HG02981 (cell line): ENCODE data around the gene SPEG.

Experiments used
- ATAC-seq: cut with Tn5 transposase; IDR thresholded peaks from one replicate; pipeline ENCODE4 v1.9.1; 2021; ENCODE audit warnings: mild to moderate bottlenecking, moderate library complexity; ENCODE audit not compliant: unreplicated experiment

Gene SPEG

DNA sequence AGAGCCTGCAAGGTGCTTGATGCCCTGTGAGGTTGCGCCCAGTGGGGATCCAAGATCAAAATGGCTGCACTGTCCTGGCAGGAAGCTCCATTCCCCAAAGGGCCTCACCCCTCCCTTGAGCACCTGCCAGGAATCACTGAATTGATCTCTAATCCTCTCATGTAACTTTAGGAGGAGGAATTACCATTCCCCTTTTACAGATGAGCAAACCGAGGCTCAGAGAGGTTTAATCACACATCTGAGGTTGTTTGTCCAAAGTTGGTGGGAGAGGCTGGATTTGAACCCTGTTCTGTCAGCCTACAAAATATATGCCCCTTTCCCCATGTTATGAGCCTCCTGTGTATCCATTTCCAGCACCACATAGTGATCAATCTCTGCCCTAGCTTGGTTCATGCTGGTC is 90.2 kb downstream of the SPEG start:
- ATAC-seq: no peak

GRCh38 chr2:219525533-219526232 is 91.0 kb downstream of the SPEG start:
- ATAC-seq: no peak

GRCh38 chr2:219526320-219527075 is 91.9 kb downstream of the SPEG start:
- no peak for ATAC-seq

GRCh38 chr2:219527076-219527394 is 92.4 kb downstream of the SPEG start:
- ATAC-seq: no peak

GRCh38 chr2:219527472-219527871 is 92.8 kb downstream of the SPEG start:
- ATAC-seq: no peak

DNA sequence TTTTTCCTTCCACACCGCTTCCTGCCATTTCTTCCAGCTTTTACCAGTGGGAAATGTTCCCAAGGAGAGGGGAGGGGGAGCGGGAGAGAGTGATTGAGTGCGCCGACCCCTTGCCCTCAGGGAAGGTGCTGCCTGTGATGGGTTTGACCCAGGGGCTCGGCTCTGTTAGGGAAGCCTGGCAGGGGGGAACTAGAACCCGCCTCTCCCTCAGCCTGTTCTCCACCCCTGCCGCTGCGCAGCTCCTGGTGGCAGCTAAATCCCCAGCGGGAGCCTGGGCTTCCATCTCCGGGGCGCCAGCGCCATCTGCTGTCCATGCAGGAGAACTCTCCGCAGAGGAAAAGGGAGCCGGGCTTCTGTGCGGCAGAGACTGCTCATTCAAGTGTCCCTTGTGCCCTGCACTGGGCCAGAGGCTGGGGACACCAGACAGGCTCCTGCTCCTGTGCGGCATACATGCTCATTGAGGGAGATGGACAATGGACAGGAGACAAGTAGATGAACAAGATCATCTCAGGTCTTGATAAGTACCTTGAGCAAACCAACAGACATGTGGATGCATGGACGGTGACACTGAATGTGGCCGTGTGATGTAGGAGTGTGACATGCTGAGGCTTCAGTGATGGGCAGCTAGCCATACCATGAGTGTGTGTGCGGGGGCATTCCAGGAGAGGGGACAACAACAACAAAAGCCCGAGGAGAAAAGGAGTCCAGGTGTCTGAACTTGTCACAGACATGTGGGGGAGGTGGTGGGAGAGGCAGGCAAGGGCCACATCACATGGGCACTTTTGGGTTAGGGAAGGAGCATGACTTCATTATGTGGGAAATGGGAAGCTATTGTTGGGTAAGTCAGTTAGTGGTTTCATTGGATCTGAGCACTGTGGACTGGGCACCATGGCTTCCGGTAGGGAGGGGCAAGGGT is 95.7 kb downstream of the SPEG start:
- peak; percentile 85 for ATAC-seq

GRCh38 chr2:219531639-219532377 is 97.2 kb downstream of the SPEG start:
- no peak for ATAC-seq

DNA sequence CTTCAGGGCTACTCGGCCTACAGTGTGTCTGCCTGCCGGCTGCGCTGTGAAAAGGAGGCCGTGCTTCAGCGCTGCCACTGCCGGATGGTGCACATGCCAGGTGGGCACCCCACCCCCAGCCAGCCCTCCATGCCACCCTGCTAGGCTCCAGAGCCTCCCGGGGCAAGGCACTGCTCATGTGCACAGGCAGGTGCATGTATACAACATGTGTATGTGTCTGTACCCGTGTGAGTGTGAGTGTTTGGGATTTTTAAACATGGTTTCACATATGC is 97.7 kb downstream of the SPEG start:
- no peak for ATAC-seq

GRCh38 chr2:219533930-219534661 is 99.5 kb downstream of the SPEG start:
- ATAC-seq: no peak

GRCh38 chr2:219536425-219536824 is 101.8 kb downstream of the SPEG start:
- ATAC-seq: no peak

DNA sequence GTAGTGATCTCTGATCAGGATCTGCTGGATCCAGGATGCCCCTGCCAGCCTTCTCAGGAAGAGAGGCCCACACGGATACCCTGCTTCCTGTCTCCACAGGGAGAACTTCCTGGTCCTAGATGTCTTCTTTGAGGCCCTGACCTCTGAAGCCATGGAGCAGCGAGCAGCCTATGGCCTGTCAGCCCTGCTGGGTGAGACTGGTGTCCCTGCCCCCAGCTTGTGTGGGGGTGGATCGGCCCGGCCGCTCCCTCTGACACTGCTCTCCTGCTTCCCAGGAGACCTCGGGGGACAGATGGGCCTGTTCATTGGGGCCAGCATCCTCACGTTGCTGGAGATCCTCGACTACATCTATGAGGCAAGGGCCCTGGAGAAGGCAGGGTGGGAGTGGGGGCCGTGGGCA is 102.3 kb downstream of the SPEG start:
- ATAC-seq: no peak

- ATAC-seq: no peak
Measured at GRCh38 chr2:219537657-219538488, 103.2 kb downstream of the SPEG start.

DNA sequence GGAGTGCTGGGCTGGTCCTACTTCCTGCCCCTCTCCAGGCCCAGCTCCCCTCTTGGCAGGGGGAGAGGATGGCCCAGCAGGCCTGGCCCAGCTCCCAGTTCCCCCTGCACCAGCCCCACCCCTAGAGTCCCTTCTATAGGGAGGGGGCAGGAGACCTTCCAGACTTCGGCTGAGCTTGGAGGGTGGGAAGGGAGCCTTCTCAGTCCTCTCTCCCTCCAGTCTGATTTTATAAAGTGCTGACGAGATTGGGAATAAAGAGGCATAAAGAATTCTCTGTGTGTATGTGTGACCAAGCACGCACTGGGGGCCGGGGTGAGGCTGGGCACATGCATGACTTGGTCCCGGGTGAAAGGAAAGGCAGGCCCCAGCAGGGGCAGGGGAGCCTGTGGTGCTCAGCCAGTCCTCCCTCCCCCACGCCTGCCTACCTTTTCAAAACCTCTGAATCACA is 103.9 kb downstream of the SPEG start:
- no peak for ATAC-seq

- no peak for ATAC-seq
Measured at GRCh38 chr2:219538956-219539788, 104.5 kb downstream of the SPEG start.

GRCh38 chr2:219539926-219540678 is 105.5 kb downstream of the SPEG start:
- ATAC-seq: no peak

DNA sequence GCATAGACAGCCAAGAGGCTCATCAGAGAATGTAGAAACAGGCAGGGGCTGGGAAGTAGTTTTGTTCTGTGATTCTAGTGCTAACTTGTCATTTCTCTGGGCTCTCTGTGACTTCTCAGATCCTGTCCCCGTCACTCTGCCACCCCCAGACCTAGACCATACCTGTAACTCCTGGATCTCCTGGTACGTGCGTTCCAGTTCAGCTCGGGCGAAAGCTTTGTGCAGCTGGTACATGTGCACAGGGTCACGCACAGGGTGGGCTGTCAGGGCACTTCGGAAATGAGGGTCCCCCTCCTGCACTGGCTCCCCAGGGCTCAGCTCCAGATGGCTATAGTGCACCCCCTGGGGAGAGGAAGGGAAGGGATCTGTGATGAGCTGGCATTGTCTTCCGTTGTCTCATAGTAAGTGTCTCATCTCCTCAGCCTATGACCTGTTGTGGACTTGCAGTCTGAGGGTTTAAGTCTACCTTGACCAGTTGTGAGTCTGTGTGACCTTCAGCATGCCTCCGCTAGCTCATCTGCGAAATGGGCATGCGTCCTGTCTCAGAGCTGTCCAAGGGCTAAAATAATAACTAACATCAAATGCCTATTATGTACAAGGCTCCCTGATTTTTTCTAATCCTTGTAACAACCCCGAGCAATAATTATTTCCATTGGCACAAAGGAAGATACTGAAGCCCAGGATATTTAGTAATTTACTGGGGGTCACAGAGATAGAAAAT is 106.3 kb downstream of the SPEG start:
- no peak for ATAC-seq

- ATAC-seq: peak; percentile 43
Measured at GRCh38 chr2:219541611-219542180, 107.1 kb downstream of the SPEG start.
